Neuronal stem cell (in vitro differentiated cells): ENCODE results near the gene SVIL.

Experiments used
- DNase-seq: peaks from one replicate; pipeline ENCODE4 v3.0.0-alpha.2; 2013; ENCODE audit warnings: low spot score
- H2AFZ ChIP-seq: one replicate; pipeline ENCODE4 v1.6.1; 2013; ENCODE audit warnings: mild to moderate bottlenecking, low read length, inconsistent platforms
- H2AK5ac ChIP-seq: 2 replicates; pipeline ENCODE4 v1.6.1; 2013; ENCODE audit warnings: low read depth, mild to moderate bottlenecking, inconsistent platforms, low read length, moderate library complexity, mixed read lengths
- H2BK120ac ChIP-seq: 2 replicates; pipeline ENCODE4 v1.6.1; 2013; ENCODE audit warnings: low read depth, mild to moderate bottlenecking, inconsistent platforms, low read length, moderate library complexity, mixed read lengths
- H2BK12ac ChIP-seq: one replicate; pipeline ENCODE4 v1.6.1; 2013; ENCODE audit warnings: low read length, inconsistent platforms
- H2BK15ac ChIP-seq: 2 replicates; pipeline ENCODE4 v1.6.1; 2013; ENCODE audit warnings: mild to moderate bottlenecking, low read length, inconsistent platforms, mixed read lengths
- H2BK5ac ChIP-seq: one replicate; pipeline ENCODE4 v1.6.1; 2013; ENCODE audit warnings: inconsistent platforms, mild to moderate bottlenecking, low read length, moderate library complexity
- H3K14ac ChIP-seq: one replicate; pipeline ENCODE4 v1.6.1; 2013; ENCODE audit warnings: low read length, inconsistent platforms
- H3K18ac ChIP-seq: 2 replicates; pipeline ENCODE4 v1.6.1; 2013; ENCODE audit warnings: low read length, inconsistent platforms
- H3K23ac ChIP-seq: 2 replicates; pipeline ENCODE4 v1.6.1; 2013; ENCODE audit warnings: low read depth, mild to moderate bottlenecking, mixed read lengths, low read length, inconsistent platforms; ENCODE audit not compliant: poor library complexity
- H3K27ac ChIP-seq: replicated peaks from 3 replicates; pipeline ENCODE4 v1.5.1; 2013; ENCODE audit warnings: low read length, inconsistent platforms
- H3K27me3 ChIP-seq, 3 experiments: 2 replicates each; pipeline ENCODE4 v1.6.1; 2013; ENCODE audit warnings: low read length in 3 of 3, mild to moderate bottlenecking in 2 of 3, inconsistent platforms in 1 of 3, low read depth in 1 of 3, mixed read lengths in 1 of 3, moderate library complexity in 1 of 3; ENCODE audit not compliant: control insufficient read depth in 3 of 3, insufficient read depth in 3 of 3
- H3K36me3 ChIP-seq, 2 donors: replicated peaks in 1 of 2; 2 replicates each; pipeline ENCODE4 v1.6.1; 2013; ENCODE audit warnings: low read length in 2 of 2; ENCODE audit not compliant: control insufficient read depth in 2 of 2, insufficient read depth in 2 of 2
- H3K4ac ChIP-seq: 2 replicates; pipeline ENCODE4 v1.6.1; 2013; ENCODE audit warnings: inconsistent platforms, mild to moderate bottlenecking, low read length, moderate library complexity
- H3K4me1 ChIP-seq, 2 donors: 1 replicate in 1 of 2; 2 replicates in 1 of 2; pipeline ENCODE4 v1.6.1; 2013; ENCODE audit warnings: low read length in 2 of 2, low read depth in 1 of 2; ENCODE audit not compliant: control insufficient read depth in 2 of 2, insufficient read depth in 1 of 2
- H3K4me2 ChIP-seq: one replicate; pipeline ENCODE4 v1.6.1; 2013; ENCODE audit warnings: mild to moderate bottlenecking, low read length, inconsistent platforms; ENCODE audit not compliant: insufficient read depth, poor library complexity, severe bottlenecking
- H3K4me3 ChIP-seq, 2 donors: 2 replicates each; pipeline ENCODE4 v1.5.1; 2013; ENCODE audit warnings: low read length in 2 of 2, mild to moderate bottlenecking in 2 of 2, inconsistent platforms in 1 of 2, moderate library complexity in 1 of 2
- H3K79me1 ChIP-seq: one replicate; pipeline ENCODE4 v1.6.1; 2013; ENCODE audit warnings: low read depth, mild to moderate bottlenecking, inconsistent platforms, low read length, moderate library complexity
- H3K9ac ChIP-seq: one replicate; pipeline ENCODE4 v1.6.1; 2013; ENCODE audit warnings: mild to moderate bottlenecking, low read depth, low read length, inconsistent platforms; ENCODE audit not compliant: poor library complexity
- H3K9me3 ChIP-seq, 2 donors: replicated peaks in 1 of 2; 2 replicates each; pipeline versions ENCODE3 to v1.6.1; 2013; ENCODE audit warnings: low read length in 2 of 2, mild to moderate bottlenecking in 2 of 2, inconsistent platforms in 1 of 2, low read depth in 1 of 2, mixed read lengths in 1 of 2, moderate library complexity in 1 of 2; ENCODE audit not compliant: control insufficient read depth in 2 of 2, insufficient read depth in 1 of 2
- H4K8ac ChIP-seq: one replicate; pipeline ENCODE4 v1.6.1; 2013; ENCODE audit warnings: low read depth, mild to moderate bottlenecking, inconsistent platforms, low read length, moderate library complexity
- H4K91ac ChIP-seq: one replicate; pipeline ENCODE4 v1.6.1; 2013; ENCODE audit warnings: low read length, low read depth, mild to moderate bottlenecking, inconsistent platforms; ENCODE audit not compliant: poor library complexity
- WGBS, 2 donors: extraction: QIAGEN DNeasy Blood & Tissue Kit; methylation state at CpG; one replicate each; pipeline ENCODE4 v1.1.7; 2013; ENCODE audit warnings: missing lambda C conversion rate in 2 of 2, mixed read lengths in 1 of 2; ENCODE audit not compliant: insufficient read length in 2 of 2, insufficient replicate concordance in 1 of 2; ENCODE audit errors: extremely low coverage in 2 of 2; 5-methylcytosine and 5-hydroxymethylcytosine counted together

SVIL gene

DNA sequence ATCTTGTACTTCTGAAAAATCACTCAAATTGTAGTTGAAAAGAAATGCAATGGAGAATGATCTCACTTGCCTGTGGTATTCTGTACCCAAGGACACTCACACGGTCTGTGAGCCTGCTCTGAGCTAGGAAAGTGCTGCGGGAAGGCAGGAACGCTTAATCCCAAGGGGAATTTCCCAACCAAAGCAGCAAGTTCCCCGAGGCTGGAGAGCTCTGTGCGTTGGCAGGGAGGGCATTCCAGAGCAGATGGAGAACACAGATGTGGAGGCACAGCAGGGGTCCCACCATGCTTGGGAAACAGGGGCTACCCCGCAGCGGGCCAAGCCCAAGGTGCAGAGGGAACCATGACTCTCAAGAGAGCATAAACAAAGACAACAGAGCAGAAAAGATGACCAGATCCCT is 13.6 kb downstream of the SVIL start:
- Histone ChIP-seq H3K14ac (no peak overlapping the region), H3K79me1 (no peaks in the 10 kb centered on the region), H3K27me3 (no peaks in the 10 kb centered on the region), H3K4me3 (no peak overlapping the region), H3K23ac (no peak overlapping the region), H2BK15ac (no peak overlapping the region), H3K9me3 (peaks cover 0 to 10% of the 10 kb centered on the region in 2 donors), H2BK120ac (no peak overlapping the region), H3K4ac (no peak overlapping the region), H2AK5ac (no peak overlapping the region), H4K91ac (no peak overlapping the region), H2BK5ac (no peak overlapping the region), H3K9ac (no peak overlapping the region), H3K36me3 (no peaks in the 10 kb centered on the region), H3K4me1 (peaks cover 11 to 22% of the 10 kb centered on the region in 2 donors), H2BK12ac (no peak overlapping the region), H4K8ac (no peak overlapping the region), H3K18ac (no peak overlapping the region), H2AFZ (no peak overlapping the region), H3K27ac (no peak overlapping the region), H3K4me2 (no peak overlapping the region)
- WGBS, 2 donors = no CpG with 5 or more reads among the region's 7 CpGs
- DNase-seq = no peak

GRCh38 chr10:29620112-29620690 is 14.6 kb downstream of the SVIL start:
- Histone ChIP-seq H3K9me3 (peaks cover 0 to 10% of the 10 kb centered on the region in 2 donors), H2BK120ac (no peak overlapping the region), H4K8ac (no peak overlapping the region), H3K4ac (no peak overlapping the region), H2AFZ (no peak overlapping the region), H3K27ac (no peak overlapping the region), H3K27me3 (no peaks in the 10 kb centered on the region), H3K4me3 (no peak overlapping the region), H4K91ac (no peak overlapping the region), H3K14ac (no peak overlapping the region), H3K4me2 (no peak overlapping the region), H2BK15ac (no peak overlapping the region), H3K36me3 (no peaks in the 10 kb centered on the region), H2BK12ac (no peak overlapping the region), H2AK5ac (no peak overlapping the region), H2BK5ac (no peak overlapping the region), H3K79me1 (no peaks in the 10 kb centered on the region), H3K4me1 (peaks cover 11 to 22% of the 10 kb centered on the region in 2 donors), H3K18ac (no peak overlapping the region), H3K23ac (no peak overlapping the region), H3K9ac (no peak overlapping the region)
- no peak for DNase-seq
- WGBS, 2 donors = no CpG with 5 or more reads among the region's 5 CpGs

DNA sequence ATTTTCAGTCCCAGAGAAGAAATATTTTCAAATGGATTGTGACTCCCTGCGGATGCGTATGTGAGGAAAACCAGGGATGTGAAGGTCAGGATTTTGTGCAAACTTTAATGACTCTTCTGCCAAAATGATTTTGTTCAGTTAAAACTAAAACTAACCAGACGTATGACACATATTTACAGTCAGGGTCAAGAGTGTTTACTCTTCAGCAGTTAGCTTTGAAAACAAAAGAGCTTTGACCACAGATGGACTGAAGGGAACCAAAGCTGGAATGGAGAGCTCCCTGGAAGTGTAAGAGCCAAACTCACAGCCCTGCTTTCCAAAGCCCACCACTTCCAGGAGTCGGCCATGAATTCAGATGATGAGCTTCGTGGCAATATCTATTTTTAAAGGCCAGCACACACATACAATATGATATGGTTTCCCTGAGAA is 15.5 kb downstream of the SVIL start:
- H2BK15ac ChIP-seq = no peak overlapping the region
- H3K9ac ChIP-seq = no peak overlapping the region
- H3K4me2 ChIP-seq = no peak overlapping the region
- no peak overlapping the region for H3K27ac ChIP-seq
- H3K23ac ChIP-seq = no peak overlapping the region
- no peak overlapping the region for H2BK12ac ChIP-seq
- H4K91ac ChIP-seq = no peak overlapping the region
- H2BK5ac ChIP-seq = no peak overlapping the region
- no peak overlapping the region for H3K14ac ChIP-seq
- DNase-seq = no peak
- no peak overlapping the region for H2AK5ac ChIP-seq
- H3K4ac ChIP-seq = no peak overlapping the region
- H3K9me3 ChIP-seq = peaks cover 0 to 10% of the 10 kb centered on the region in 2 donors
- H3K36me3 ChIP-seq = no peaks in the 10 kb centered on the region
- H2BK120ac ChIP-seq = no peak overlapping the region
- peaks cover 11 to 22% of the 10 kb centered on the region in 2 donors for H3K4me1 ChIP-seq
- H2AFZ ChIP-seq = no peak overlapping the region
- no peak overlapping the region for H3K4me3 ChIP-seq
- no peak overlapping the region for H3K18ac ChIP-seq
- no peaks in the 10 kb centered on the region for H3K79me1 ChIP-seq
- WGBS, 2 donors = no CpG with 5 or more reads among the region's 5 CpGs
- H3K27me3 ChIP-seq = no peaks in the 10 kb centered on the region
- H4K8ac ChIP-seq = no peak overlapping the region

GRCh38 chr10:29618341-29619171 is 16.2 kb downstream of the SVIL start:
- H3K27me3 ChIP-seq = no peaks in the 10 kb centered on the region
- no peak overlapping the region for H3K4me2 ChIP-seq
- H3K27ac ChIP-seq = peak overlapping the region; percentile 56
- no peak overlapping the region for H2BK5ac ChIP-seq
- H3K18ac ChIP-seq = peak overlapping the region; percentile 18
- no peak overlapping the region for H3K14ac ChIP-seq
- H3K23ac ChIP-seq = no peak overlapping the region
- H3K9ac ChIP-seq = peak overlapping the region; percentile 22
- H3K4ac ChIP-seq = no peak overlapping the region
- H3K4me1 ChIP-seq = peaks cover 11 to 20% of the 10 kb centered on the region in 2 donors
- no peak overlapping the region for H2BK12ac ChIP-seq
- peaks cover 0 to 10% of the 10 kb centered on the region in 2 donors for H3K9me3 ChIP-seq
- H2BK15ac ChIP-seq = no peak overlapping the region
- no peak overlapping the region for H4K8ac ChIP-seq
- H2AFZ ChIP-seq = no peak overlapping the region
- no peak overlapping the region for H4K91ac ChIP-seq
- no peaks in the 10 kb centered on the region for H3K36me3 ChIP-seq
- no peaks in the 10 kb centered on the region for H3K79me1 ChIP-seq
- no peak overlapping the region for H2BK120ac ChIP-seq
- no peak overlapping the region for H2AK5ac ChIP-seq
- H3K4me3 ChIP-seq = no peak overlapping the region
- DNase-seq = no peak
- no CpG with 5 or more reads among the region's 14 CpGs for WGBS, 2 donors
